ENCODE data around the gene LILRB1.
"Not testable (repeated sequence)": the region's sequence is repeated elsewhere in the genome, so short reads cannot be mapped to it uniquely, and the experiment has no call there.

LILRB1 gene

GRCh38 chr19:54614726-54615125 lies 15.6 kb upstream of the LILRB1 start:
- no peak for TF ChIP-seq Cebpa-rat (IDR thresholded peaks at IDR 0.05)
- H3K4me2 ChIP-seq: peak overlapping the region in 2 of 11 experiments; percentile 48 to 49; a peak in 4 of 22 replicates
- H3K36me3 ChIP-seq: peaks cover 0 to 11% (median 0%) of the 10 kb centered on the region in 11 experiments; a peak in 1 of 22 replicates
- H3K9me3 ChIP-seq (replicated peaks in 1 of 11): peaks cover 10 to 71% (median 63%) of the 10 kb centered on the region in 11 experiments
- no peaks in the 10 kb centered on the region for H3K27me3 ChIP-seq
- H3K27ac ChIP-seq: no peak overlapping the region
- H3K4me1 ChIP-seq: peaks cover 5 to 84% (median 28%) of the 10 kb centered on the region in 10 experiments; a peak in 18 of 20 replicates
- no peak overlapping the region for H3K9ac ChIP-seq
- no peak overlapping the region for H3K4me3 ChIP-seq
- no peaks in the 10 kb centered on the region for H4K20me1 ChIP-seq

- H3K9me3 ChIP-seq (replicated peaks in 1 of 11): peaks cover 4 to 68% (median 57%) of the 10 kb centered on the region in 11 experiments; a peak in 21 of 22 replicates
- H3K27me3 ChIP-seq: no peaks in the 10 kb centered on the region
- H3K27ac ChIP-seq: peak overlapping the region in 3 of 11 experiments; percentile 39 to 54 (median 51); a peak in 5 of 22 replicates
- H3K4me3 ChIP-seq: no peak overlapping the region
- H3K4me2 ChIP-seq: peak overlapping the region in 4 of 11 experiments; percentile 50 to 79 (median 64); a peak in 9 of 22 replicates
- TF ChIP-seq Cebpa-rat (IDR thresholded peaks at IDR 0.05): no peak
- peaks cover 0 to 4% (median 0%) of the 10 kb centered on the region in 11 experiments; a peak in 1 of 22 replicates for H3K36me3 ChIP-seq
- peak overlapping the region in 2 of 11 experiments; percentile 44 to 49; a peak in 2 of 22 replicates for H3K9ac ChIP-seq
- H3K4me1 ChIP-seq: peaks cover 5 to 70% (median 28%) of the 10 kb centered on the region in 10 experiments; a peak in 18 of 20 replicates
- H4K20me1 ChIP-seq: no peaks in the 10 kb centered on the region
Measured at GRCh38 chr19:54616057-54616456, 14.2 kb upstream of the LILRB1 start.

GRCh38 chr19:54616821-54617560 lies 13.3 kb upstream of the LILRB1 start:
- Histone ChIP-seq H3K36me3 (no peaks in the 10 kb centered on the region), H3K27me3 (no peaks in the 10 kb centered on the region), H3K27ac (peak overlapping the region in 5 of 11 experiments; percentile 15 to 54 (median 39); a peak in 8 of 22 replicates), H3K9ac (peak overlapping the region in 2 of 11 experiments; percentile 44 to 49; a peak in 5 of 22 replicates), H3K4me2 (peak overlapping the region in 7 of 11 experiments; percentile 6 to 79 (median 59); a peak in 11 of 22 replicates), H3K9me3 (replicated peaks in 1 of 11) (peaks cover 0 to 63% (median 52%) of the 10 kb centered on the region in 11 experiments; a peak in 19 of 22 replicates), H3K4me1 (peaks cover 5 to 68% (median 20%) of the 10 kb centered on the region in 10 experiments; a peak in 18 of 20 replicates), H3K4me3 (peak overlapping the region in 2 of 10 experiments; percentile 40; a peak in 4 of 20 replicates), H4K20me1 (no peaks in the 10 kb centered on the region)
- no peak for TF ChIP-seq Cebpa-rat (IDR thresholded peaks at IDR 0.05)

GRCh38 chr19:54620464-54620863 lies 9.8 kb upstream of the LILRB1 start:
- Histone ChIP-seq H3K9ac (no peak overlapping the region), H3K27me3 (no peaks in the 10 kb centered on the region), H3K4me3 (0 out of 20 replicates have a peak overlapping the region, but pooled peaks of 1 of the 10 experiments have one; percentile 1), H4K20me1 (no peaks in the 10 kb centered on the region), H3K4me2 (peak overlapping the region in 1 of 11 experiments; percentile 50; a peak in 2 of 22 replicates), H3K27ac (no peak overlapping the region), H3K9me3 (replicated peaks in 1 of 11) (peaks cover 0 to 52% (median 39%) of the 10 kb centered on the region in 11 experiments; a peak in 19 of 22 replicates), H3K36me3 (no peaks in the 10 kb centered on the region), H3K4me1 (peaks cover 30 to 68% (median 43%) of the 10 kb centered on the region in 10 experiments)
- no peak for TF ChIP-seq Cebpa-rat (IDR thresholded peaks at IDR 0.05)

- Histone ChIP-seq H3K27me3 (no peaks in the 10 kb centered on the region), H4K20me1 (no peaks in the 10 kb centered on the region), H3K4me2 (peak overlapping the region; percentile 25 to 85 (median 48); a peak in 20 of 22 replicates), H3K4me3 (no peak overlapping the region), H3K9ac (no peak overlapping the region), H3K36me3 (peaks cover 0 to 6% (median 0%) of the 10 kb centered on the region in 11 experiments; a peak in 1 of 22 replicates), H3K27ac (peak overlapping the region in 1 of 11 experiments; percentile 33; a peak in 1 of 22 replicates), H3K9me3 (replicated peaks in 1 of 11) (peaks cover 5 to 37% (median 28%) of the 10 kb centered on the region in 11 experiments; a peak in 20 of 22 replicates), H3K4me1 (peaks cover 42 to 58% (median 49%) of the 10 kb centered on the region in 10 experiments)
- TF ChIP-seq Cebpa-rat (IDR thresholded peaks at IDR 0.05): no peak
Measured at GRCh38 chr19:54622431-54622830, 7.9 kb upstream of the LILRB1 start.

GRCh38 chr19:54624234-54624633 lies 6.0 kb upstream of the LILRB1 start:
- Histone ChIP-seq H3K9me3 (replicated peaks in 1 of 11) (peaks cover 5 to 23% (median 14%) of the 10 kb centered on the region in 11 experiments; a peak in 18 of 22 replicates), H3K9ac (peak overlapping the region in 10 of 11 experiments; percentile 38 to 79 (median 59); a peak in 18 of 22 replicates), H3K27ac (peak overlapping the region in 10 of 11 experiments; percentile 30 to 94 (median 74); a peak in 17 of 22 replicates), H3K4me3 (peak overlapping the region in 2 of 10 experiments; percentile 24 to 36; a peak in 2 of 20 replicates), H3K4me1 (peaks cover 54 to 72% (median 66%) of the 10 kb centered on the region in 10 experiments), H3K4me2 (peak overlapping the region; percentile 62 to 92 (median 82))
- H3K27me3 ChIP-seq, H3K36me3 ChIP-seq, H4K20me1 ChIP-seq: not testable (repeated sequence)

- H3K27me3 ChIP-seq, H3K36me3 ChIP-seq, H4K20me1 ChIP-seq: not testable (repeated sequence)
- H3K4me3 ChIP-seq: peak overlapping the region in 2 of 10 experiments; percentile 23 to 36; a peak in 1 of 20 replicates
- H3K9ac ChIP-seq: peak overlapping the region in 10 of 11 experiments; percentile 38 to 81 (median 62); a peak in 18 of 22 replicates
- H3K9me3 ChIP-seq (replicated peaks in 1 of 11): peaks cover 5 to 16% (median 10%) of the 10 kb centered on the region in 11 experiments; a peak in 17 of 22 replicates
- H3K4me1 ChIP-seq: peaks cover 63 to 81% (median 75%) of the 10 kb centered on the region in 10 experiments
- peak overlapping the region; percentile 62 to 92 (median 82) for H3K4me2 ChIP-seq
- peak overlapping the region in 10 of 11 experiments; percentile 39 to 94 (median 80); a peak in 18 of 22 replicates for H3K27ac ChIP-seq
Measured at GRCh38 chr19:54624934-54625730, 5.2 kb upstream of the LILRB1 start.

- Histone ChIP-seq H3K9ac (no peak overlapping the region), H3K4me2 (peak overlapping the region in 9 of 11 experiments; percentile 16 to 98 (median 92); a peak in 15 of 22 replicates), H3K9me3 (replicated peaks in 1 of 11) (peaks cover 0 to 9% (median 6%) of the 10 kb centered on the region in 11 experiments; a peak in 16 of 22 replicates), H3K4me3 (peak overlapping the region in 1 of 10 experiments; percentile 29; a peak in 1 of 20 replicates), H3K36me3 (peaks cover 0 to 14% (median 0%) of the 10 kb centered on the region in 11 experiments; a peak in 5 of 22 replicates), H3K4me1 (peaks cover 73 to 95% (median 91%) of the 10 kb centered on the region in 10 experiments), H3K27ac (peak overlapping the region in 5 of 11 experiments; percentile 19 to 67 (median 33); a peak in 7 of 22 replicates), H3K27me3 (no peaks in the 10 kb centered on the region), H4K20me1 (0 out of 22 replicates have a peak, but pooled peaks cover 0 to under 1% (median 0%) of the 10 kb centered on the region in 11 experiments)
- no peak for TF ChIP-seq Cebpa-rat (IDR thresholded peaks at IDR 0.05)
Measured at GRCh38 chr19:54626757-54627156, 3.5 kb upstream of the LILRB1 start.

- H3K9me3 ChIP-seq (replicated peaks in 1 of 11); H3K4me3 ChIP-seq; H4K20me1 ChIP-seq; H3K27me3 ChIP-seq: not testable (repeated sequence)
- H3K36me3 ChIP-seq: peaks cover 0 to 26% (median 2%) of the 10 kb centered on the region in 11 experiments; a peak in 12 of 22 replicates
- H3K9ac ChIP-seq: peak overlapping the region in 4 of 11 experiments; percentile 13 to 44 (median 39); a peak in 4 of 22 replicates
- peaks cover 78 to 99% (median 94%) of the 10 kb centered on the region in 10 experiments for H3K4me1 ChIP-seq
- H3K27ac ChIP-seq: peak overlapping the region in 5 of 11 experiments; percentile 5 to 67 (median 40); a peak in 9 of 22 replicates
- H3K4me2 ChIP-seq: peak overlapping the region; percentile 80 to 99 (median 96)
Measured at GRCh38 chr19:54627912-54628311, 2.4 kb upstream of the LILRB1 start.

Measured in BLaER1 treated with 17β-estradiol and CSF1 and Interleukin-3, amounts not matched to agents 10 nM and 100 nM (cell line).